GM12864 (cell line): Measurements from ENCODE around the gene CARD6.

Source experiments
- DNase-seq: peaks from one replicate; pipeline ENCODE4 v3.0.0-alpha.2; 2011; ENCODE audit warnings: low read depth
- H3K4me3 ChIP-seq: 2 replicates; pipeline ENCODE4 v1.5.1; 2011; ENCODE audit warnings: mild to moderate bottlenecking, low read depth, low read length, control low read depth
- TF ChIP-seq, protein P1 (sequence below): IDR thresholded peaks from 2 replicates; pipeline ENCODE4 v1.5.1; 2011; ENCODE audit warnings: low read depth, mild to moderate bottlenecking, moderate library complexity, low read length, control low read depth, inconsistent platforms; ENCODE audit errors: missing control alignments

Gene CARD6

DNA sequence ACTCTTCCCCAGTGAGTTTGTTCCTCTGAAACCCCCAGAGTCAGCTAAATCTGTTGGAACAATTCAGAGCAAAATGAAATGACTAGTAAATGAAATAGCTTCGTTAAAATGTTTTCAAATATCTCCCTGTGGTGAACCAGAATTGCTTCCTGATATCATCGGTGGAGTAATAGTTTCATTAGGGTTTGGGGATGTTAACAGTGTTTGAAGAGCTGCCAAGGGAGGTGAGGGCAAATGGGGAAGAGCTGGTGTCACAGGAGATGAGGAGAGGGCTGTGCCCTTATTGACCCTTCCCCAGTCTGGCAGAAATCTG is 63.8 kb downstream of the CARD6 start:
- TF ChIP-seq, protein P1, sequence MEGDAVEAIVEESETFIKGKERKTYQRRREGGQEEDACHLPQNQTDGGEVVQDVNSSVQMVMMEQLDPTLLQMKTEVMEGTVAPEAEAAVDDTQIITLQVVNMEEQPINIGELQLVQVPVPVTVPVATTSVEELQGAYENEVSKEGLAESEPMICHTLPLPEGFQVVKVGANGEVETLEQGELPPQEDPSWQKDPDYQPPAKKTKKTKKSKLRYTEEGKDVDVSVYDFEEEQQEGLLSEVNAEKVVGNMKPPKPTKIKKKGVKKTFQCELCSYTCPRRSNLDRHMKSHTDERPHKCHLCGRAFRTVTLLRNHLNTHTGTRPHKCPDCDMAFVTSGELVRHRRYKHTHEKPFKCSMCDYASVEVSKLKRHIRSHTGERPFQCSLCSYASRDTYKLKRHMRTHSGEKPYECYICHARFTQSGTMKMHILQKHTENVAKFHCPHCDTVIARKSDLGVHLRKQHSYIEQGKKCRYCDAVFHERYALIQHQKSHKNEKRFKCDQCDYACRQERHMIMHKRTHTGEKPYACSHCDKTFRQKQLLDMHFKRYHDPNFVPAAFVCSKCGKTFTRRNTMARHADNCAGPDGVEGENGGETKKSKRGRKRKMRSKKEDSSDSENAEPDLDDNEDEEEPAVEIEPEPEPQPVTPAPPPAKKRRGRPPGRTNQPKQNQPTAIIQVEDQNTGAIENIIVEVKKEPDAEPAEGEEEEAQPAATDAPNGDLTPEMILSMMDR, result no peak
- no peak for DNase-seq
- no peak overlapping the region for H3K4me3 ChIP-seq

- no peak overlapping the region for H3K4me3 ChIP-seq
- no peak for DNase-seq
- TF ChIP-seq, protein P1, result no peak
These were observed 65.2 kb downstream of the CARD6 start for GRCh38 chr5:40906351-40906751.

- TF ChIP-seq, protein P1, result no peak
- DNase-seq, result no peak
- H3K4me3 ChIP-seq, result no peak within 1 kb of the TSS
These were observed 68.1 kb downstream of the CARD6 start, which contains the start of gene C7 for GRCh38 chr5:40909264-40909663. Gene C7 (plus strand): TSS chr5:40909497. CDS start chr5:40909611, 114 bp downstream.

GRCh38 chr5:40909723-40910122 is 68.6 kb downstream of the CARD6 start:
- DNase-seq, result no peak
- TF ChIP-seq, protein P1, result no peak
- H3K4me3 ChIP-seq, result no peak overlapping the region
